Measurements from ENCODE around the gene SPECC1L.

- TF ChIP-seq POLR2A (IDR thresholded peaks at IDR 0.05; ENCODE audit: low read depth) (no peak), CTCF (IDR thresholded peaks at IDR 0.05) (no peak), POLR2AphosphoS5 (IDR thresholded peaks at IDR 0.05) (no peak)
These were observed 127.8 kb downstream of the SPECC1L start for GRCh38 chr22:24398409-24398808.
